Measurements from ENCODE around the gene TRAM2. TPM values are rescaled to one million over a fixed set of nuclear protein-coding genes. Genes with fewer than 3 reads are reported as not detected.

The TRAM2 gene
- total RNA-seq, 1 experiment from 2014 or later: 21.3 TPM

- H3K9ac ChIP-seq (ENCODE audit: low read length): no peak overlapping the region
- no peaks in the 10 kb centered on the region for H3K27me3 ChIP-seq (ENCODE audit: insufficient read depth, low read length)
- H3K79me2 ChIP-seq (ENCODE audit: insufficient read depth, low read length): no peaks in the 10 kb centered on the region
- DNase-seq (ENCODE audit: low read depth, low spot score) (no peak), ATAC-seq (no peak)
- H3K36me3 ChIP-seq (ENCODE audit: control insufficient read depth in 1 of 2, insufficient read depth in 2 of 2, low read length in 2 of 2): no peaks in the 10 kb centered on the region
- intact Hi-C loops (cut with micrococcal nuclease): loop anchor here (10.0 kb wide), 1 partner anchor 309 kb away; the partner anchor contains the start of gene MCM3
- POLR2A ChIA-PET: no interaction called here
- H3K4me2 ChIP-seq (ENCODE audit: low read length): no peak overlapping the region
- H3K4me1 ChIP-seq (ENCODE audit: control insufficient read depth in 1 of 2, insufficient read depth in 2 of 2, low read length in 2 of 2): peaks cover 2 to 24% of the 10 kb centered on the region in 2 experiments; a peak in 3 of 4 replicates
- H3K9me3 ChIP-seq (ENCODE audit: control insufficient read depth in 1 of 2, insufficient read depth in 1 of 2, low read depth in 1 of 2, low read length in 2 of 2): no peaks in the 10 kb centered on the region
- H4K20me1 ChIP-seq (ENCODE audit: insufficient read depth): no peaks in the 10 kb centered on the region
- TF ChIP-seq REST (IDR thresholded peaks at IDR 0.05; ENCODE audit: low read depth) (no peak), SP1 (IDR thresholded peaks at IDR 0.05; ENCODE audit: low read depth) (no peak)
- H3K4me3 ChIP-seq (replicated peaks in 1 of 2; ENCODE audit: low read depth in 1 of 2, low read length in 2 of 2): no peak overlapping the region
- CTCF ChIA-PET: no interaction called here
- BruUV-seq (replicated peaks): no TSS peak
- no peak overlapping the region for H2AFZ ChIP-seq (ENCODE audit: low read depth, low read length, poor library complexity, severe bottlenecking)
- no peaks in the 10 kb centered on the region for H3K9me2 ChIP-seq (ENCODE audit: insufficient read depth)
- H3K27ac ChIP-seq (ENCODE audit: low read depth, low read length): no peak overlapping the region
- RAD21 ChIA-PET (ENCODE audit: low non-redundant PET in 1 of 2, low total read pairs in 2 of 2, uncharacterized antibody in 2 of 2, unreplicated experiment in 2 of 2): no interaction called here
These were observed 17.4 kb upstream of the TRAM2 start for GRCh38 chr6:52594221-52594620.

- H3K4me1 ChIP-seq (ENCODE audit: control insufficient read depth in 1 of 2, insufficient read depth in 2 of 2, low read length in 2 of 2): peaks cover 2 to 13% of the 10 kb centered on the region in 2 experiments; a peak in 3 of 4 replicates
- no peaks in the 10 kb centered on the region for H4K20me1 ChIP-seq (ENCODE audit: insufficient read depth)
- no peaks in the 10 kb centered on the region for H3K9me3 ChIP-seq (ENCODE audit: control insufficient read depth in 1 of 2, insufficient read depth in 1 of 2, low read depth in 1 of 2, low read length in 2 of 2)
- no TSS peak for BruUV-seq (replicated peaks)
- intact Hi-C loops (cut with micrococcal nuclease): loop anchor here (2.0 to 10.0 kb wide), 2 partner anchors 175 to 307 kb away; partner anchors contain the start of gene MCM3
- ATAC-seq: no peak
- no peaks in the 10 kb centered on the region for H3K79me2 ChIP-seq (ENCODE audit: insufficient read depth, low read length)
- no peaks in the 10 kb centered on the region for H3K36me3 ChIP-seq (ENCODE audit: control insufficient read depth in 1 of 2, insufficient read depth in 2 of 2, low read length in 2 of 2)
- RAD21 ChIA-PET (ENCODE audit: low non-redundant PET in 1 of 2, low total read pairs in 2 of 2, uncharacterized antibody in 2 of 2, unreplicated experiment in 2 of 2): no interaction called here
- no peaks in the 10 kb centered on the region for H3K9me2 ChIP-seq (ENCODE audit: insufficient read depth)
- CTCF ChIA-PET: interaction anchor here (0.9 kb wide), 1 partner anchor 184 kb away, joined by 3 read pairs; no protein-coding TSS in a partner anchor
- no peak overlapping the region for H3K9ac ChIP-seq (ENCODE audit: low read length)
- no peak for DNase-seq (ENCODE audit: low read depth, low spot score)
- H3K4me3 ChIP-seq (replicated peaks in 1 of 2; ENCODE audit: low read depth in 1 of 2, low read length in 2 of 2): no peak overlapping the region
- no peaks in the 10 kb centered on the region for H3K27me3 ChIP-seq (ENCODE audit: insufficient read depth, low read length)
- H2AFZ ChIP-seq (ENCODE audit: low read depth, low read length, poor library complexity, severe bottlenecking): no peak overlapping the region
- H3K4me2 ChIP-seq (ENCODE audit: low read length): no peak overlapping the region
- POLR2A ChIA-PET: no interaction called here
- H3K27ac ChIP-seq (ENCODE audit: low read depth, low read length): no peak overlapping the region
- TF ChIP-seq CEBPB (IDR thresholded peaks at IDR 0.05; ENCODE audit: low read depth) (no peak), EGR1 (IDR thresholded peaks at IDR 0.05; ENCODE audit: low read depth) (no peak), SRF (IDR thresholded peaks at IDR 0.05; ENCODE audit: low read depth) (no peak), FOSL1 (IDR thresholded peaks at IDR 0.05; ENCODE audit: low read depth) (no peak), EZH2phosphoT487 (IDR thresholded peaks at IDR 0.05; ENCODE audit: borderline replicate concordance) (no peak), POLR2AphosphoS5 (IDR thresholded peaks at IDR 0.05; ENCODE audit: low read depth, low read length) (no peak), EZH2 (IDR thresholded peaks at IDR 0.05) (no peak), YY1 (IDR thresholded peaks at IDR 0.05; ENCODE audit: extremely low read depth, insufficient replicate concordance, low read depth, low read length) (no peak), TCF7L2 (IDR thresholded peaks at IDR 0.05; ENCODE audit: borderline replicate concordance, extremely low read depth, insufficient read depth, insufficient read length) (no peak), ZNF274 (IDR thresholded peaks at IDR 0.05; ENCODE audit: low read depth, low read length) (no peak), MAX (IDR thresholded peaks at IDR 0.05) (no peak), REST (IDR thresholded peaks at IDR 0.05; ENCODE audit: low read depth) (no peak)
These were observed 15.0 kb upstream of the TRAM2 start for GRCh38 chr6:52591832-52592231.
